HT1080 (cell line): ENCODE results near the gene CDK14. TPM values are rescaled to one million over a fixed set of nuclear protein-coding genes. Genes with fewer than 3 reads are reported as not detected.

Experiments used
- DNase-seq: peaks from one replicate; pipeline ENCODE4 v3.0.0-alpha.2; 2015; ENCODE audit warnings: low read depth
- polyA plus RNA-seq, 2 experiments: library from polyadenylated mRNA; depleted of rRNA; stranded (reverse); fragments of >200 nt; gene quantifications; 2 replicates each; pipeline ENCODE4 v1.2.3, GENCODE V29; 2015
- total RNA-seq: library from RNA; depleted of rRNA; stranded (reverse); fragments of >200 nt; shearing (Covaris generic); gene quantifications from 2 replicates; pipeline ENCODE4 v1.2.3, GENCODE V29; 2014; rRNA removed

CDK14 gene
- total RNA-seq = 6.9 and 8.1 TPM in 2 replicates
- 8.1 and 9.3 TPM in 2 replicates for polyA plus RNA-seq (2015; cell fraction: cytosol; rRNA removed)
- polyA plus RNA-seq (2015; cell fraction: nucleus; rRNA removed) = 5.4 and 5.9 TPM in 2 replicates

- DNase-seq = peak; percentile 34
These were observed at the start of gene CDK14 for GRCh38 chr7:90595801-90596670. Gene CDK14 (plus strand): TSS chr7:90596321. CDS start chr7:90596628, 307 bp downstream.

GRCh38 chr7:90551036-90551435 is 45.1 kb upstream of the CDK14 start:
- DNase-seq = peak; percentile 28

- DNase-seq = peak; percentile 15
These were observed 43.6 kb upstream of the CDK14 start for GRCh38 chr7:90552521-90552920.

- DNase-seq = no peak
These were observed 35.4 kb upstream of the CDK14 start for GRCh38 chr7:90560730-90561129.

- DNase-seq = no peak
These were observed 32.8 kb upstream of the CDK14 start for GRCh38 chr7:90563286-90563685.

- no peak for DNase-seq
These were observed 31.7 kb upstream of the CDK14 start for GRCh38 chr7:90564455-90564854.

- peak; percentile 25 for DNase-seq
These were observed 27.9 kb upstream of the CDK14 start for GRCh38 chr7:90568213-90568612.

- no peak for DNase-seq
These were observed 26.8 kb upstream of the CDK14 start for GRCh38 chr7:90569368-90569767.

- DNase-seq = no peak
These were observed 25.7 kb upstream of the CDK14 start for GRCh38 chr7:90570373-90570959.

- DNase-seq = no peak
These were observed 21.8 kb upstream of the CDK14 start for GRCh38 chr7:90574146-90574819.

- DNase-seq = no peak
These were observed 21.3 kb upstream of the CDK14 start for GRCh38 chr7:90574820-90575187.

GRCh38 chr7:90579181-90579688 is 16.9 kb upstream of the CDK14 start:
- DNase-seq = peak; percentile 63

- DNase-seq = no peak
These were observed 16.1 kb upstream of the CDK14 start for GRCh38 chr7:90580051-90580450.

GRCh38 chr7:90582164-90582563 is 14.0 kb upstream of the CDK14 start:
- DNase-seq = no peak

- no peak for DNase-seq
These were observed 11.7 kb upstream of the CDK14 start for GRCh38 chr7:90584378-90584777.

- no peak for DNase-seq
These were observed 10.0 kb upstream of the CDK14 start for GRCh38 chr7:90586091-90586490.

GRCh38 chr7:90587766-90588165 is 8.4 kb upstream of the CDK14 start:
- no peak for DNase-seq

GRCh38 chr7:90592033-90592432 is 4.1 kb upstream of the CDK14 start:
- DNase-seq = peak; percentile 12

- DNase-seq = no peak
These were observed 2.9 kb upstream of the CDK14 start for GRCh38 chr7:90593205-90593604.

- DNase-seq = peak; percentile 91
These were observed 1.3 kb upstream of the CDK14 start for GRCh38 chr7:90594751-90595317.

- no peak for DNase-seq
These were observed 750 bp upstream of the CDK14 start for GRCh38 chr7:90595342-90595800.
